PC-9 (cell line): ENCODE measurements around the gene MYCT1.

Experiments used
- EZH2 ChIP-seq: fragments of 200-600 bp; sonication (generic); IDR thresholded peaks from 2 replicates; pipeline ENCODE4 v1.8.0; 2017; ENCODE audit warnings: antibody characterized with exemption, low read depth
- TF ChIP-seq, protein P1 (sequence below): fragments of 200-600 bp; sonication (generic); conservative IDR thresholded peaks from 2 replicates; pipeline ENCODE4 v1.6.1; 2017; ENCODE audit warnings: mixed run types, antibody characterized with exemption, mild to moderate bottlenecking, moderate library complexity

DNA sequence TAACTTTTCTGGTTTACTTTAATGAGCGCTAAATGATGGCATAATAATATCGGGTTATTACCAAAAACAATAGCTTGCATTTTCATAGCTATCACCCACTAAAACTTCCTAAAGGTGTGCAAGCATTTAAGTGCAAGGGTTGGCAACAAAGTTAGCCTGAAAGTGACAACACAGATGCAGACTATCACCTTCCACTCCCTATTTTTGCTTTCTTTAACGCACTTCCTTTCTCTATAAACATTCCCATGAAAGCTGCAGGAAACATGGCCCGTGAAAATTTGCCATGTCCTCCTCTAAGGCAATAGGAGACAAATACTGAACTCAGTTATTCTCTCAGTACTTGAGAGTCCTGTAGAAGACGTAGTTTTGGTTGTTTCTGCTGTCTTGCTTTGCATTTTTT, 2.7 kb downstream of the MYCT1 start:
- TF ChIP-seq, protein P1, sequence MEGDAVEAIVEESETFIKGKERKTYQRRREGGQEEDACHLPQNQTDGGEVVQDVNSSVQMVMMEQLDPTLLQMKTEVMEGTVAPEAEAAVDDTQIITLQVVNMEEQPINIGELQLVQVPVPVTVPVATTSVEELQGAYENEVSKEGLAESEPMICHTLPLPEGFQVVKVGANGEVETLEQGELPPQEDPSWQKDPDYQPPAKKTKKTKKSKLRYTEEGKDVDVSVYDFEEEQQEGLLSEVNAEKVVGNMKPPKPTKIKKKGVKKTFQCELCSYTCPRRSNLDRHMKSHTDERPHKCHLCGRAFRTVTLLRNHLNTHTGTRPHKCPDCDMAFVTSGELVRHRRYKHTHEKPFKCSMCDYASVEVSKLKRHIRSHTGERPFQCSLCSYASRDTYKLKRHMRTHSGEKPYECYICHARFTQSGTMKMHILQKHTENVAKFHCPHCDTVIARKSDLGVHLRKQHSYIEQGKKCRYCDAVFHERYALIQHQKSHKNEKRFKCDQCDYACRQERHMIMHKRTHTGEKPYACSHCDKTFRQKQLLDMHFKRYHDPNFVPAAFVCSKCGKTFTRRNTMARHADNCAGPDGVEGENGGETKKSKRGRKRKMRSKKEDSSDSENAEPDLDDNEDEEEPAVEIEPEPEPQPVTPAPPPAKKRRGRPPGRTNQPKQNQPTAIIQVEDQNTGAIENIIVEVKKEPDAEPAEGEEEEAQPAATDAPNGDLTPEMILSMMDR = no peak
- no peak for TF ChIP-seq EZH2
